ENCODE measurements around the gene FCRL1. TPM values are rescaled to one million over a fixed set of nuclear protein-coding genes. Genes with fewer than 3 reads are reported as not detected.

FCRL1 gene
- total and polyA plus RNA-seq, 2 of the 8 experiments (the other 6 are each of a cell fraction or from before 2014, with no cell fraction given): not detected

- no peaks in the 10 kb centered on the region for H3K27me3 ChIP-seq (replicated peaks in 1 of 4; ENCODE audit: control insufficient read depth in 3 of 4, extremely low read depth in 1 of 4, insufficient read depth in 3 of 4, low read length in 3 of 4)
- H4K5ac ChIP-seq (ENCODE audit: insufficient read length, low read depth, low read length): no peak overlapping the region
- no peak overlapping the region for H2BK20ac ChIP-seq (ENCODE audit: low read length)
- no peak overlapping the region for H3K4me2 ChIP-seq (ENCODE audit: insufficient read depth in 1 of 2, low read depth in 2 of 2, low read length in 2 of 2)
- DNase-seq (ENCODE audit: low read depth in 1 of 2, low spot score in 2 of 2): no peak
- H3K23ac ChIP-seq (ENCODE audit: insufficient read length): no peak overlapping the region
- no peak overlapping the region for H3K4ac ChIP-seq (replicated peaks; ENCODE audit: insufficient read length, low read depth, low read length)
- no peak for FAIRE-seq
- POLR2A ChIA-PET (ENCODE audit: partially characterized antibody): interaction anchor here (1.3 kb wide), 1 partner anchor 13 kb away, joined by 4 read pairs; no protein-coding TSS in a partner anchor
- no peak overlapping the region for H2AFZ ChIP-seq (ENCODE audit: low read length)
- H2BK12ac ChIP-seq (ENCODE audit: low read depth, low read length): no peak overlapping the region
- WGBS, 2 experiments (ENCODE audit: extremely low coverage in 1 of 2, insufficient coverage in 1 of 2, insufficient read length in 1 of 2, insufficient replicate concordance in 2 of 2, low coverage in 1 of 2, low lambda C conversion rate in 2 of 2, missing lambda C conversion rate in 1 of 2): 89% methylated on average over 2 of the region's 2 CpGs; no CpG with 5 or more reads in 1 of the 2 experiments
- no peaks in the 10 kb centered on the region for H3K4me1 ChIP-seq (replicated peaks in 1 of 4; ENCODE audit: control insufficient read depth in 3 of 4, insufficient read depth in 4 of 4, low read length in 3 of 4)
- no peak overlapping the region for H4K91ac ChIP-seq (replicated peaks; ENCODE audit: insufficient read length, low read length)
- H3K9me3 ChIP-seq (ENCODE audit: insufficient read depth in 2 of 2, low read depth in 1 of 2, low read length in 1 of 2): no peaks in the 10 kb centered on the region
- no peaks in the 10 kb centered on the region for H3K23me2 ChIP-seq (ENCODE audit: low read depth, low read length)
- H4K20me1 ChIP-seq (replicated peaks in 1 of 2; ENCODE audit: control insufficient read depth in 1 of 2, insufficient read depth in 2 of 2, low read length in 2 of 2): no peaks in the 10 kb centered on the region
- H3K27ac ChIP-seq (ENCODE audit: low read depth, low read length): no peak overlapping the region
- no peak overlapping the region for H2BK15ac ChIP-seq (ENCODE audit: low read length)
- no peak overlapping the region for H3K56ac ChIP-seq (replicated peaks; ENCODE audit: insufficient read length, low read depth, low read length)
- H3K14ac ChIP-seq (ENCODE audit: insufficient read length): no peak overlapping the region
- no peak overlapping the region for H4K8ac ChIP-seq (ENCODE audit: extremely low read depth, insufficient read depth, low read length)
- no peaks in the 10 kb centered on the region for H3K36me3 ChIP-seq (ENCODE audit: control insufficient read depth in 2 of 4, insufficient read depth in 4 of 4, low read length in 3 of 4)
- no peak overlapping the region for H3K4me3 ChIP-seq (ENCODE audit: extremely low read depth in 1 of 4, insufficient read depth in 2 of 4, low read depth in 3 of 4, low read length in 4 of 4)
- no peak overlapping the region for H2BK120ac ChIP-seq (replicated peaks; ENCODE audit: low read depth, low read length)
- CTCF ChIA-PET (ENCODE audit: partially characterized antibody): interaction anchor here (1.2 kb wide), 1 partner anchor 128 kb away, joined by 4 read pairs; no protein-coding TSS in a partner anchor
- H3K79me1 ChIP-seq (ENCODE audit: low read depth, low read length): no peaks in the 10 kb centered on the region
- no peak overlapping the region for H2BK5ac ChIP-seq (ENCODE audit: low read depth, low read length)
- H2AK5ac ChIP-seq (ENCODE audit: low read depth, low read length): no peak overlapping the region
- H3K9ac ChIP-seq (replicated peaks in 1 of 4; ENCODE audit: extremely low read depth in 1 of 4, low read depth in 3 of 4, low read length in 3 of 4): no peak overlapping the region
- H3K18ac ChIP-seq (ENCODE audit: extremely low read depth, low read length): no peak overlapping the region
- H3K79me2 ChIP-seq (ENCODE audit: control insufficient read depth in 1 of 2, insufficient read depth in 2 of 2, low read length in 2 of 2): no peaks in the 10 kb centered on the region
- TF ChIP-seq CBX5 (IDR thresholded peaks at IDR 0.05; ENCODE audit: low read depth, low read length) (no peak), SIX5 (IDR thresholded peaks at IDR 0.05; ENCODE audit: low read depth, low read length) (no peak), SP1 (IDR thresholded peaks at IDR 0.05; ENCODE audit: low read depth, low read length) (no peak), KDM1A (IDR thresholded peaks at IDR 0.05; ENCODE audit: borderline replicate concordance, low read length) (no peak), EGR1 (IDR thresholded peaks at IDR 0.05; ENCODE audit: borderline replicate concordance, low read depth, low read length) (no peak), POLR2A (IDR thresholded peaks at IDR 0.05; ENCODE audit: control extremely low read depth in 1 of 2, low read depth in 2 of 2, low read length in 2 of 2) (no peak), TEAD4 (IDR thresholded peaks at IDR 0.05; ENCODE audit: low read depth, low read length) (no peak), ATF2 (IDR thresholded peaks at IDR 0.05; ENCODE audit: low read length) (no peak), BRCA1 (IDR thresholded peaks at IDR 0.05; ENCODE audit: low read depth, low read length) (no peak), JUN (IDR thresholded peaks at IDR 0.05; ENCODE audit: low read depth, low read length) (no peak), PHF8 (conservative IDR thresholded peaks at IDR 0.05; ENCODE audit: low read depth, low read length) (no peak), NANOG (IDR thresholded peaks at IDR 0.05; ENCODE audit: insufficient read depth, low read depth, low read length, poor library complexity, severe bottlenecking) (no peak), ZNF274 (IDR thresholded peaks at IDR 0.05; ENCODE audit: borderline replicate concordance, extremely low read depth, low read length) (no peak), HDAC6 (IDR thresholded peaks at IDR 0.05; ENCODE audit: low read depth, low read length) (no peak)
Measured at GRCh38 chr1:157819215-157819614, 705 bp downstream of the FCRL1 start.

All from H1 (cell line).